Measurements from ENCODE around the gene FANCM. TPM values are rescaled to one million over a fixed set of nuclear protein-coding genes. Genes with fewer than 3 reads are reported as not detected.
"Not testable (repeated sequence)": the region's sequence is repeated elsewhere in the genome, so short reads cannot be mapped to it uniquely, and the experiment has no call there.

Gene FANCM
- total RNA-seq, 2 donors from 2014 or later = 7.9 to 8.9 TPM

GRCh38 chr14:45120096-45120495, 15.6 kb upstream of the FANCM start:
- ATAC-seq = no peak
- Mint-ChIP-seq H3K27me3 (no peaks in the 10 kb centered on the region), H3K4me3 (no peak overlapping the region), H3K36me3 (ENCODE audit: low read depth) (peaks cover 3% of the 10 kb centered on the region), H3K4me1 (peaks cover 4% of the 10 kb centered on the region), H3K27ac (peak overlapping the region; percentile 24)
- DNase-seq = no peak
- no peaks in the 10 kb centered on the region for H3K9me3 ChIP-seq (ENCODE audit: control insufficient read depth, low read length, poor library complexity, severe bottlenecking)

GRCh38 chr14:45123271-45123670, 12.5 kb upstream of the FANCM start:
- Mint-ChIP-seq H3K27ac (no peak overlapping the region), H3K27me3 (no peaks in the 10 kb centered on the region), H3K4me3 (no peak overlapping the region), H3K36me3 (ENCODE audit: low read depth) (peaks cover 9% of the 10 kb centered on the region), H3K4me1 (peaks cover 9% of the 10 kb centered on the region)
- DNase-seq = no peak
- no peaks in the 10 kb centered on the region for H3K9me3 ChIP-seq (ENCODE audit: control insufficient read depth, low read length, poor library complexity, severe bottlenecking)
- no peak for ATAC-seq

GRCh38 chr14:45125754-45126153, 10.0 kb upstream of the FANCM start:
- no peaks in the 10 kb centered on the region for H3K9me3 ChIP-seq (ENCODE audit: control insufficient read depth, low read length, poor library complexity, severe bottlenecking)
- DNase-seq = no peak
- H3K4me3 Mint-ChIP-seq = no peak overlapping the region
- peaks cover 8% of the 10 kb centered on the region for H3K4me1 Mint-ChIP-seq
- ATAC-seq = no peak
- peaks cover 6% of the 10 kb centered on the region for H3K36me3 Mint-ChIP-seq (ENCODE audit: low read depth)
- H3K27ac Mint-ChIP-seq = no peak overlapping the region
- H3K27me3 Mint-ChIP-seq = no peaks in the 10 kb centered on the region

- Mint-ChIP-seq H3K27me3 (no peaks in the 10 kb centered on the region), H3K4me3 (no peak overlapping the region), H3K27ac (no peak overlapping the region), H3K36me3 (ENCODE audit: low read depth) (peaks cover 6% of the 10 kb centered on the region), H3K4me1 (peaks cover 18% of the 10 kb centered on the region)
- DNase-seq (no peak), ATAC-seq (no peak)
- H3K9me3 ChIP-seq (ENCODE audit: control insufficient read depth, low read length, poor library complexity, severe bottlenecking) = no peaks in the 10 kb centered on the region
Measured at GRCh38 chr14:45128963-45129629, 6.6 kb upstream of the FANCM start.

- peak overlapping the region; percentile 99 for H3K4me3 Mint-ChIP-seq
- DNase-seq = no peak
- H3K27ac Mint-ChIP-seq = peak overlapping the region; percentile 99
- H3K27me3 Mint-ChIP-seq = no peaks in the 10 kb centered on the region
- H3K9me3 ChIP-seq (ENCODE audit: control insufficient read depth, low read length, poor library complexity, severe bottlenecking) = no peaks in the 10 kb centered on the region
- H3K4me1 Mint-ChIP-seq = peaks cover 28% of the 10 kb centered on the region
- no peaks in the 10 kb centered on the region for H3K36me3 Mint-ChIP-seq (ENCODE audit: low read depth)
- no peak for ATAC-seq
Measured at GRCh38 chr14:45133683-45134050, 2.1 kb upstream of the FANCM start.

- Mint-ChIP-seq H3K4me1 (peaks cover 30% of the 10 kb centered on the region), H3K27ac (peak within 1 kb of the TSS; percentile 99), H3K36me3 (ENCODE audit: low read depth) (no peaks in the 10 kb centered on the region), H3K27me3 (no peaks in the 10 kb centered on the region), H3K4me3 (peak within 1 kb of the TSS; percentile 99)
- H3K9me3 ChIP-seq (ENCODE audit: control insufficient read depth, low read length, poor library complexity, severe bottlenecking) = no peaks in the 10 kb centered on the region
- DNase-seq = peak; percentile 85 to 96 (median 93)
- ATAC-seq = peak; percentile 92
Measured at GRCh38 chr14:45134051-45134958, 1.4 kb upstream of the FANCM start, which contains the start of gene FKBP3. FKBP3 (minus strand) TSS chr14:45134481; CDS start chr14:45134456, 25 bp downstream.

GRCh38 chr14:45135156-45135555, 574 bp upstream of the FANCM start:
- ATAC-seq = no peak
- peaks cover 31% of the 10 kb centered on the region for H3K4me1 Mint-ChIP-seq

GRCh38 chr14:45136399-45136798, 669 bp downstream of the FANCM start:
- no peaks in the 10 kb centered on the region for H3K27me3 Mint-ChIP-seq
- peak overlapping the region; percentile 99 for H3K27ac Mint-ChIP-seq
- peaks cover 31% of the 10 kb centered on the region for H3K4me1 Mint-ChIP-seq
- H3K36me3 Mint-ChIP-seq (ENCODE audit: low read depth) = no peaks in the 10 kb centered on the region
- ATAC-seq (no peak), DNase-seq (no peak)
- H3K9me3 ChIP-seq (ENCODE audit: control insufficient read depth, low read length, poor library complexity, severe bottlenecking) = no peaks in the 10 kb centered on the region
- peak overlapping the region; percentile 99 for H3K4me3 Mint-ChIP-seq

More at GRCh38 chr14:45135156-45135555, 574 bp upstream of the FANCM start:
- H3K27me3 Mint-ChIP-seq = no peaks in the 10 kb centered on the region
- DNase-seq = no peak
- peak overlapping the region; percentile 99 for H3K4me3 Mint-ChIP-seq
- H3K27ac Mint-ChIP-seq = peak overlapping the region; percentile 99
- H3K36me3 Mint-ChIP-seq (ENCODE audit: low read depth) = no peaks in the 10 kb centered on the region
- H3K9me3 ChIP-seq (ENCODE audit: control insufficient read depth, low read length, poor library complexity, severe bottlenecking) = no peaks in the 10 kb centered on the region

- DNase-seq = no peak
- Mint-ChIP-seq H3K27ac (no peak overlapping the region), H3K36me3 (ENCODE audit: low read depth) (peaks cover 2% of the 10 kb centered on the region), H3K4me3 (no peak overlapping the region), H3K27me3 (no peaks in the 10 kb centered on the region), H3K4me1 (peaks cover 24% of the 10 kb centered on the region)
- no peaks in the 10 kb centered on the region for H3K9me3 ChIP-seq (ENCODE audit: control insufficient read depth, low read length, poor library complexity, severe bottlenecking)
- ATAC-seq = no peak
Measured at GRCh38 chr14:45140661-45141187, 5.0 kb downstream of the FANCM start.

GRCh38 chr14:45142083-45142482, 6.4 kb downstream of the FANCM start:
- H3K9me3 ChIP-seq (ENCODE audit: control insufficient read depth, low read length, poor library complexity, severe bottlenecking); H3K4me3 Mint-ChIP-seq; ATAC-seq; DNase-seq; H3K27me3 Mint-ChIP-seq; H3K36me3 Mint-ChIP-seq (ENCODE audit: low read depth): not testable (repeated sequence)
- peak overlapping the region; percentile 53 for H3K27ac Mint-ChIP-seq
- peaks cover 19% of the 10 kb centered on the region for H3K4me1 Mint-ChIP-seq

- DNase-seq = no peak
Measured at GRCh38 chr14:45144658-45145057, 8.9 kb downstream of the FANCM start.

GRCh38 chr14:45145214-45145613, 9.5 kb downstream of the FANCM start:
- ATAC-seq (no peak), DNase-seq (no peak)
- Mint-ChIP-seq H3K36me3 (ENCODE audit: low read depth) (peaks cover 2% of the 10 kb centered on the region), H3K4me3 (no peak overlapping the region), H3K4me1 (peaks cover 6% of the 10 kb centered on the region), H3K27me3 (no peaks in the 10 kb centered on the region), H3K27ac (peak overlapping the region; percentile 14)
- no peaks in the 10 kb centered on the region for H3K9me3 ChIP-seq (ENCODE audit: control insufficient read depth, low read length, poor library complexity, severe bottlenecking)

More at GRCh38 chr14:45144658-45145057, 8.9 kb downstream of the FANCM start:
- Mint-ChIP-seq H3K36me3 (ENCODE audit: low read depth) (peaks cover 2% of the 10 kb centered on the region), H3K4me1 (peaks cover 6% of the 10 kb centered on the region), H3K27ac (peak overlapping the region; percentile 14), H3K4me3 (no peak overlapping the region), H3K27me3 (no peaks in the 10 kb centered on the region)
- no peaks in the 10 kb centered on the region for H3K9me3 ChIP-seq (ENCODE audit: control insufficient read depth, low read length, poor library complexity, severe bottlenecking)
- ATAC-seq = no peak

GRCh38 chr14:45149602-45150001, 13.9 kb downstream of the FANCM start:
- Mint-ChIP-seq H3K27me3 (no peaks in the 10 kb centered on the region), H3K36me3 (ENCODE audit: low read depth) (no peaks in the 10 kb centered on the region), H3K4me1 (no peaks in the 10 kb centered on the region), H3K4me3 (no peak overlapping the region), H3K27ac (no peak overlapping the region)
- no peaks in the 10 kb centered on the region for H3K9me3 ChIP-seq (ENCODE audit: control insufficient read depth, low read length, poor library complexity, severe bottlenecking)
- ATAC-seq (no peak), DNase-seq (no peak)
